ENCODE data around the gene OTULIN.

GRCh38 chr5:14738050-14738449, 73.5 kb downstream of the OTULIN start:
- no peak for TF ChIP-seq EZH2 (IDR thresholded peaks at IDR 0.05; ENCODE audit: low read length, missing control alignments)
- no peak for TF ChIP-seq CTCF (conservative IDR thresholded peaks at IDR 0.05 in 1 of 2, IDR thresholded peaks at IDR 0.05 in 1 of 2; ENCODE audit: low read depth in 1 of 2, low read length in 2 of 2)

Measured in fibroblast of lung (primary cell).